COLO668 (cell line): ENCODE measurements around the gene SYT2.

Experiments used
- DNase-seq: peaks from one replicate; lab custom pipeline; 2025; ENCODE audit not compliant: unreplicated experiment; lab: John Stamatoyannopoulos, UW

SYT2 gene

DNA sequence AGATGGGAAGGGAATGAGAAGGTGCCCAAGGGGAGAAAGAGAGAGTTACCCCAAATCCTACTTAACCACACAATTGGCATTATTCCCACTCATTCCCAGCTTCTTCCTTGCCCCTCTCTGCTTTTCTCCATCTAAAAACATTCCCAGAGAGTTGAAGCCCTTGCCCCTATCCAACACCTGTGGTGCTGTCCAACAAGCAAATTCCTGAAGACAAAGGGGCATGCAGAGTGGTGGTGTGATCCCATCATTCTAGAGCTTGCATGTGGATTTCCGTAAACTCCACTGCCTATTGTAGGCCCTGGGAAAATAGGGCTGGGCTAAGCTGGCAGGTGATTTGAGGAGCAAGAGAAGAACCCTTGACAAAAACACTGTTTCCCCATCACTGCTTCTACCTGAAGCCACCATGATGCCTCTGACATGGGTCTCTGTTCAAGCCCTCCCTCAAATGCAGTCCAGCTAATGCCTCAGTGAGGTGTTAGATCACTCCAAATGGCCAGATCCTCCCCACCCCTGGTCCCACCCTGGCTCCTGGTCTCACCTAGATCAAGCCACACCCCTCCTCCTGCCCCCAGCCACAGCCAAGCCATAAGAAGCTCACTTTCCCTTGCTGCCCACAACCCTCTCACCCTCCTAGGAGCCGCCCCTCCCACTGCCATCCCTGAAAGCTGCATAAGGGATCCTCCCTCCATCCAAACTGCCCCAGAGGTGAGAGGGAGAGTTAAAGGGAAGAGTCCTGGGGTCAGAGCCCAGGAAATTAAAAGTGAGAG lies 29.5 kb downstream of the SYT2 start:
- no peak for DNase-seq

DNA sequence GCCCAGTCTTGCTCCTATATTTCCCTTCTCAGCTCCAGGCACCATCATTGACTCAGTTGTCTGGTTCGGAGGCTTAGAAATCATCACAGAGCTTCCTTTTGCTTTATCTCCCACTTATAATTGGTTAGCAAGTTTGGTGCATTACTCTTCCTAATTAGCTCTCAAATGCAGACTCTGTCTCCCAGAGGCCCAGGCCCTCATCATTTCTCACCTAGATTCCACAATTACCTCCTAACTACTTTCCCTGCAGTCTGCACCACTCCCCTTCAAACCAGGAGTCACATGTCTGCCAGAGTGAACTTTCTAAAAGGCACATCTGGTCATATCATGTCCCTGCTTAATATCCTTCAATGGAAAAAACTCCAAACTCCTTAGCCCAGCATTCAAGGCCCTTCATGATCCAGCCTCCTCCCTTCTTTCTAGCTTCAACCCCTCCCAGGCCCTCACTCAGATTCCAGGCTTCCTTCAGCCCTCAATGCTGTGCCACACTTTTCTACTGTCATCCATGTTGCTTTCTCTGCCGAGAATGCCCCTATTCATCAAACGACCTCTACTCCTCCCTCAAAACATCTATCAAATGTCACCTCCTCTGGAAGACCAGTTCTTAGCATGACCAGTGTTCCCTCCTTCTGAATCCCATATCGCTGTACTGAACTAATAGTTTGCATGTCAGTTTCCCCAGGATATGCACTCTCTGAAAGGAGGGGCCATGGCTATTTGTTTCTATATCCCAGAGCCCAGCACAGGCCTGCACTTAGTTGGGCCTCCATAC lies 30.7 kb downstream of the SYT2 start:
- no peak for DNase-seq

DNA sequence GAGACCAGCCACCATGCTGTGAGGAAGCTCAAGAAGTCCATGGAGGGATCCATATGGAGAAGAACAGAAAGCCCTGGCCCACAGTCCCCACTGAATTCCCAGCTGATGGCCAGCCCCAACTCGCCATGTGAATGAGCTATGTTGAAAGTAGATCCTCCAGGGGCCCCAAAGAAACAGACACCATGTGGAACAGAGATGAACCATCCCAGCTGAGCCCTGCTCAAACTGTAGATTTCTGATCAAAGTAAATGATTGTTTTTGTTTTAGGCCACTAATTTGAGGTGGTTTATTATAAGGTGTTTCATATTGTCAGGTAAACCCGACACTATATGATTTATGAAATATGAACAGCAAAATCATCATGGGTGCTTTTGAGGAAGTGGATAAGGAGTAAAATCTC lies 32.8 kb downstream of the SYT2 start:
- no peak for DNase-seq

DNA sequence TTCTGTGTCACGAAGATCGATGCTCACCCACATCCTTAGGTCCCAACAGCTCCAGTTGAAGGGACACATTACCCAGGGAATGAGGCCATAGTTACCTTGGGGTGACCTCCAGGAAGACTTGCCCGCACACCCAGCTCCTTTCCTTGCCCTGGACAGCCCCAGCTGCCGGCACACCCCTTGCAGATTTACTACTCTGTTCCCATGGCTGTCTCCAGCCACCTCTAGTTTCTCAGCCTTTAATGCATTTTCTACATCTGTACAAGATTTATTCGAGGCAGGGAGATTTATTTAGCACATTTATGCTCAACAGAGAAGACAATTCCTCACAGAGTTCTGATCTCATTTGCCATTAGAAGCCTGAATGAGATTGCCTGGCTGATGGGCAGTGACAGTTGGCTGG lies 36.7 kb downstream of the SYT2 start:
- DNase-seq, result no peak

DNA sequence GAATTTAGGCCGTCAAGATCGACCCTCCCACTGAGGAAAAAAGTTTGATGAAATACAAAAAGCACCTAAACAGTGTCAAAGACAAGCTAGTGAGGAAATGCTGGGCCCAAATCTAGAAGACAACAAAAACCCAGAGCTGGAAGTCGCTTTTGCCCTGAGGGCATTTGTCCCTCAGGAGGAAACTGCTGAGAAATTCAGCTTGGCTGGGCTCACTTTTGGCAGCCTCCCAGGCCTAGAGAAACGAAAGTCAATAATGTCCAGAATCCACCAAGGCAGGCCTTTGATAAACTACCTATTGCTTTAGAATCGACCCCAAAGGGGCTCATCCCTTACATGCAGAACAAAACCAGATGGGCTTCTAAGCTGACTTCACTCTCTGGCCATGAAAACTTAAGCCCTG lies 38.9 kb downstream of the SYT2 start:
- peak; percentile 25 for DNase-seq

DNA sequence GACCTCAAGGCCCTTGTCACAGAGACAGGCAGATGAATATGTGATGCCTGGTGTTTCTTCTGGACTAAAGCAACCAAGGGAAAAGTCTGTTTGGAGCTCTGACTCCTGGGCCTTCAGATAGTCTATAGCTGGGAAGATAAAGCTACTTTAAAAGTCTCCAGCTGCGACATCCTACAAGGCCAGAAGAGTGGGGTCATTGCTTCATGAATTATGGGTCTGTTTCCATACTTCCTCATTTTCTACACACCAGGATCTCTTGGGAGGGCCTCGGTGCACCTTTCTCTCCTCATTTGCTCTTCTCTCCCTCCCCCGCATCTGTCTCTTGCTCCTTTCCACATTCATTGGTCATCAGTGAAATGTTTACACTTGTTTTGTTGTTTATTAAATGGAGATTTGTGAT lies 44.8 kb downstream of the SYT2 start:
- DNase-seq, result no peak

DNA sequence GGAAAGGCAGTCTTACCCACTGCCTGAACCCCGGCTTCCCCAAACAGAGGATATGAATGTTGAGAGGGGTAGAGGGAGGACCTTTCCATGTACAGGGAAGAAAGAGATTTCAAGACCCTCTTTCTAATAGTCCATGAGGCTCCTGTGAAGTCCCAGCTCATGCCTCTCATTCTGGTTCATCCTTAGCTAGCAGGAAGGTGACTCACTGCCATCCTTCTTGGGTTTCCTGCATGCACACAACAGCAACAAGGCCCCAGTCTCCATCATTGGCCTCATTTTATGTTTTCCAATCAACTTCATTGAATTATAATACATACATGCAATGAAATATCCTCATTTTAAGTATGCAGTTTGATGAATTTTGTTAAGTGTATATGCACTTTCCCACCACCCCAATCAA lies 46.2 kb downstream of the SYT2 start:
- no peak for DNase-seq

DNA sequence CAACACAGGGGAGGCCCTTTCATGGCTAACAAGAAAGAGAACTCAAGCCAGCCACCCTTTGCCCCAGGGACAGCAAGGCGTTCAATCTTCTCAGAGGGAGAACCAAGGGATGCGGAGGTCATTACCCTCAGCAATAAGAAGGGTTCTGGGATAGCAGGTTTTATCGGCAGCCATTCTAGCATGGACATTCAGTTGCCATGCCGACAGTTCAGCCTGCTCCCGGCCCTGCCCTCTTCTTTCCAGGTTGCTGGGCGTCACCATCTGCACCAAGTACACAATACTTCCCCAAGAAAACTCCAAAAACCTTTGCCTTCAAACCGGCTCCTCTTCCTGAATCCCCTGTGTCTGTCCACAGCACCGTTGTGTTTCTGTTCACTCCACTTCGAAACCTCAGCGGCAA lies 47.1 kb downstream of the SYT2 start:
- no peak for DNase-seq

DNA sequence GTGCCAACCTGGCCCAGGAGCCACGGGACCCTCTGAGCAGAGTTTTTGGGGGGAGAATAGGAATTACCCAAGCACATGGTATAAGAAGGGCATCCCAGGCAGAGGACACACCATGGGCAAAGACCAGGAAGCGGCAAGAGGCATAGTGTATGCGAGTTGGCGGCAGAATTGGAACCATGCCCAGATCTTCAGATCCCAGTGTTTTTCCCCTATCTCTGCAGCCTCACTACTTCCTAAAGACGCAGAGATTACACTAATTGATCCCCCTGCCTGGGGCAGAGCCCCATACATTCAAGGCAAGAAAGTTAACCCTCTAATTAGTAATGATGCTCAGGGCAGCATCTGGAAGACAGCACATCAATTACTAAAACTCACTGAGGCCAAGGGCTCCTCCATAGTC lies 48.2 kb downstream of the SYT2 start:
- DNase-seq, result peak; percentile 61

DNA sequence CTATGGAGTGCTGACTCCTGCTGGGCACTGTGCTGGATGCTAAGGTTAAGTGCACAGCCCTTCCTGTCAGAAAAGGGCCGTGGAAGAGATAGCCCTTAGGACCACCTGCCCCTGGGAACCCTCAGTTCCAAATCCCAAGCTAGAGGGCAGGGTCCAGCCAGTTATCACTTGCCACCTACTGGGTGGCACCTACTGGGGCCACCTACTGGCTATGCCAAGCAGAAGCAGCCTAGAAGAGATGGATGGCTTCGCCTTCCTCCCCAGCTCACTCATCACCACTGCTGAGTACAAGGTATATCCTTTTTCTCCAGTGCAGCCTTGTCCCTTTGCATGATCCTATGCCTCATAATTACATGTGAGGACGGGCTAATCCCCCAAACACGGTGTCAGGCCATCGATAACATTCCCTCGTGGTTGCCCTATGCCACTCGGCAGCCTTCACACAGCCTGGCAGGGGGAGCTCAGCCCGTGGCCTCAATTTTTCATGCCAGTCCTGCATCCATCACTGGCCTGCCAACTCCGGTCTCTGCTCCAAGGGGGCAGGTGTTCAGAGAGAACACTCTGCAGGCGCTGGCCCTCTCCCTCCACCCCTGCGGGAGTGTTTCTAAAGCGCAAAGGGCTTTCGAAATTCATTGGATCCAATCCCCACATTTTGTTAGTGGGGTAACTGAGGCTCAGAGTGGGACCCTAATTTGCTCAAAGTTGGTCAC lies 49.0 kb downstream of the SYT2 start:
- DNase-seq, result peak; percentile 16

DNA sequence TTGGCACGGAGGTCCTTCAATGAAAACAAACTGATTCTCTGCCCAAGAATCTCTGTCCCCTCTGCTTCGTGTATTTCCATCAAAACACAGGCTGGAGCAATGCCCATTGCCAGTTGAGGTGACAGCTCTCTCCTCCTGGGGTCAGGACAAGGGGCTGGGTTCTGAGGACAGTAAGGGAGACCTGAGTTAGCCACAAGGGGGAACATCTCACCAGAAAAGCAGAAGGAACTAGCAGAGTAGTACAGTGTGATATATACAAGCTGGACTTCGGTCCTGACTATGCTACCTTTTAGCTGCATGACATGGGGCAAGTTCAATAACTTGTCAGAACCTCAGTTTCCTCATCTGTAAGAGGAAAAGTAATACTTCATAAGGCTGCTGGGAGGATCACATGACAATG lies 50.3 kb downstream of the SYT2 start:
- no peak for DNase-seq

DNA sequence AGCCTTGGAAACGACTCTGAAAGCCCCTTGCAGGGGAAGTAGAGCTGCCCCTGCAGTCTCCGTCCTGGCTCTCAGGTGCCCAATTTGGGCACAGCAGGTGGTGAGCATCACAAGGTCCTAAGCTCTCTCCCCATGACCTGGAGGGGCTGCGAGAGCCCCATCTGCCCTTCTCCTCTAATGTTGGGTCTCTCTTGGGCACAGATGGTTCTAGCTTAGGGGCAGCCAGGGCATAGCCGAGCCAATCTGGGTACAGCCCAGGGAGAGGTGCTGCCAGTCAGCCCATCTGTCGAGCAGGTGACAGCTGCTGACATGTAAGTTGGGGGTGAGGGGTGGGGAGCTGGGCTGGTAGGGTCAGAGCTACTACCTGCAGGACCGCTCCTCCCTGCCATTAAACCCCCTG lies 50.7 kb downstream of the SYT2 start:
- DNase-seq, result no peak

DNA sequence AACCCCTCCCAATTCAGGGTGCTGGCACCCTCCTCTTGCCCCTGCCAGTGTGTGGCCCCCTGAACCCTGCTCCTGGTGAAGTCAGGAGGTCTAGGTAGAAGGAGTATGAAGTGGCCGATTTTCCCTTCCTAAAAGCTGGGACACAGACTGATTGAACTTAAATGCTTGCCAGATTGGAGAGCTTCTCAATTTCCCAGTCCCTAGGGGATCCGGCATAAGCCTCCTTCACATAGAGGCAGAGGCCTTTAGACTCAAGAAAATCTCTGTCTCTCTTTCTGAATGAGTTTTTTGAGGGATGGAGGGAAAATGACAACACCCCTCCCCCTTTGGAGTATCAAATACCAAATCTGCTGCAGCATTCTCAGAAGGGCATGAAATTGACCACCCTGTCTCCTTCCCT lies 51.5 kb downstream of the SYT2 start:
- no peak for DNase-seq

DNA sequence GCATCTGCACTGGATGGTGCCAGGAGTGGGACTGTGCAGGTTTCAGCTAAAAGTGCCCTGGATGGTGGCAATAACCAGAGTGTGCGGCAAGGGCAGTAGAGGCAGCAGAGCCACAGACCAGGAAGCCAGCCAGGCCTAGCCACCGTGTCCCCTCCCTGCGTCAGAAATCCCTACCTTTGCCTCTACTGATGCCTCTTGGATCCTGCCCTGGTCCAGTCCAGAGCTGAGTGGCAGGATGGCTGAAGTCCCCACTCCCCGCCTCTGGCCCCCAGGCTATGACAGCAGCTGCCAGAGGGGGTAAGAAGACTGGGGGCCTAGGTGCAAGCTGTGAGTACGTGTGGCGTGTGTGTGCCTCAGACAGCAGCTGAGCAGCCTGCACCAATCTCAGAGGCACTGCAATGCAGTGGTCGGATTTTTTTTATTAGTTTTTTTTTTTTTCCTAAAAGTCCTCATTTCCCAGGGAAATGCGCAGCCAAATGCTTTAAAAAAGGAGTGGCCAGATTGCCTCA lies 51.9 kb downstream of the SYT2 start:
- no peak for DNase-seq

DNA sequence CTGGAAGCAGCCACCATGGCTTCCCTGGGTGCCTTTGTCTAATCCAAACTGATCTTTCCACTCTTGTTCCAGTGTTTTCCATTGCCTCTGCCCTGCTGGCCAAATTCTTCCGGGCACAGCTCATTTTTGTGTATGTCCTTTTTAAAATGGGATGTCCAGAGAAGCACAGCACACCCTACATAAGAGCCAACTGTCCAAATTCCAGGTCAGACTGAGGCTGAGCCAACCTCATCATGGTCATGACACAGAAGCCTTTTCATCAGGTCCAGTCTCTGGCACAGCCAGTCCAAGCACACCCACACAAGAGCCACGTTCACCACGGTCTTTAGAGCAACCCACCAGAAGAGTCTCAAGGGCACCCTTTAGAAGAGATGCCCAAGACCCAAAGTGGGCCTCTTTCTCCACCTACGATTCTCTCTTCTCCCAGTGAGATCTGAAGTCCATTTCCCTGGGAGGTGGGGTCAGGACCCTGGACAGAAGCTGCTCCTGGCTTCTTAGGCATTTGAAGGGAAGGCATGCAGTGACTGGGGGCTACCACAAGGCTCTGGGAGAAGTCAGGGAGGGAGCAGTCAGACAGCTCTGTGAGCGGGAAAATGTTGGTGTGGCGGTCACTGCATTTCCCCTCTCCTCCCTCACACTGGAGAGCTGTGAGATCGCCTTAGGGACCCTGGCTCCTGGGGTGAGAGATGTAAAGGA lies 53.2 kb downstream of the SYT2 start:
- DNase-seq, result no peak

DNA sequence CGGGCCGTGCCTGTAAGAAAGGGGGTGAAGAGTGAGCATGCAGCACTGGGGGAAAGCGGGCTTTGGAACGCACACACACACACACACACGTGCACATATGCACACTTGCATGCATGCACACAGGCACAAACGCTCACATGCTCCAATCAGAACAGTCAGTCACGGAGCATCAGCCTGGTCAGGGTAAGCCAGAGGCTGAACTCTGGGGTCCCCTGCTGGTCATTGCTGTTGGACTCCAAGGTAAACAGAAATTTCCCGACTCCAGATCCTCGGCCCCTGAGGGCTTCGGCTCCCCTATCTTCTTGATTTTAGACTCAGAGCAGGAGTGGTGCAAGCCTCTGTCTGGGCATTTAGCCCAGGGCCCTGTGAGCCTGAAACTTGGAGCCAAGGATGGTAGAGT lies 54.2 kb downstream of the SYT2 start:
- no peak for DNase-seq

DNA sequence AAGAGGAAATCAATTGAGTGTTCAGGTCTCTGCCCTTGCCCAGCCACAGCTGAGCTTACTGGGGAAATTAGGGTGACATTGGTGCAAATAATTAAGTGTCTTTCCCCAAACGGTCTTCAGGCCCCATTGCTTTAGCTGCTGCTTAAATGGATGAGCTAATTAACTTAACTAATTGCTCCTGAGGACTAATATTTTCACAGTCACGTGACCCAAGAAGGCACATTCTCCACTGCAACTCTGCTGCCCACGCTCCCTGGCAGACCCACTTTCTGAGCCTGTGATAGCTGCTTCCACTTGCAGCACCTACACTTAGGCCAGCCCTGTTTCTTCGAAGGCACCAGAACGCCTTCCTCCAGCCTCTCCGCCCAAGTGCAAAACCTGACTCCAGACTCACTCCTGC lies 56.2 kb downstream of the SYT2 start:
- no peak for DNase-seq

DNA sequence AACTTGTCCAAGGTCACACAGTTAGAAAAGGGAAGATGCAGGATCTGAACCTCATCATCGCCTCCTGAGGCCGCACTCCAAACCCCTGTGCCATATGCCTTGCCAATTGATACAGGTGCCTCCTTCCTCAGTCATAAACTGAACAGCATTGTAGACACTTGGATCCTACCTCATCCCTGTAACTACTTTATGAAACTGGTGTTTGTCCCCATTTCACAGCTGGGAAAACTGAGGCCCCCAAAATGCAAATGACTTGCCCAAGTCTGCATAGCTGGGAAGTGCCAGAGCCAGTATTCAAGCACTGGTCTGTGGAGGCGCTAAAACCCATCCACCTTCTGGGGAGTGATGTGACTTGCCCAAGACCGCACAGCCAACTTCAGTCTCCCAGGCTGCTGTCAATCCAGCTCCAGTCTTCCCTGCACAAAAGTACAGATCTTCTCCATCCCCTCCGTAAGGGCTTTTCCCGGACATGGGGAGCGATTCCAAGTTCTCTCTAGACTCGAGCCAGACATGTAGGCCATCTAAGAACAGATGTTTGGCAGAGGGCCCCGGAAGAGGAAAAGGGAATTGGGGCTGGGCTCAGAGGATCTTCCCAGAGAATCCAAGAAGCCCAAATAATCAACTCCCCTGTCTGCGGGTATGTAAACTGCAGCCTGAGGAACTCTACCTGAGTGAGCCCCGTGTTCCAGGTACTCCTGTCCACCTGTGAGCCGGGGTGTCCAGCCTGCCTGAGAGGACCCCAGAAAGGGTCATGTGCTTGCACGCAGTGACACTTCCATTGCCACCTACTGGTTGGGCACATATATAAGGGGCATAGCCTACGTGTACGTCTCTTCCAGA lies 60.5 kb downstream of the SYT2 start:
- DNase-seq, result no peak

DNA sequence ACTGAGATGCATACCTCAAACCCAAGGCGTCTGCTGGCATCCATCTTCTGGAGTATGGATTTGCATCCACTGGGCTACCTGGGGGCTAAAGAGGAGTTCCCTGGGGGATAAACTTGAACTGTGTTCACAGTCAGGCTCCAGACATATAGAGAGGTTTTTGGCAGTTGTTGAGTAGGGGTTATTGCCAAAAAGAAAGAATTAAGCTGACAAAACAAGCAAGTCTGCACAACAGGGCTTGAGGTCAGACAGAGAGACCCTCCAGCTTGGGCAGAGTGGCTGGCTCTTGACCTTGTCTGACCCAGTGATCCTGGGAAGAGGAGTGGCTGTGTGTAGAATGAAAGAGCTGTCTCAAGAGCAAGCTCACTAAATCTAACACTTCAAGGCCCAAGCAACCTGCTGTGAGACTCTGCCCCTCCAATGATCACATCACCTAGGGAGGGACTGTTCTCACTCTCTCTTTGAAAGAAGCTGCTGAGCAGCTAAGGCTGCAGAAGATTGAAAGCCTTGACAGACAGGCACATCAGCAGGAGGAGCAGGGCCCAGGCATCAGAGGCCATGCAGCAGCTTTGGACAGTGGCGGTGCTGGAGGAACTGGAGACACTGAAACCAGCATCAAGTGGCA lies 61.5 kb downstream of the SYT2 start:
- no peak for DNase-seq

DNA sequence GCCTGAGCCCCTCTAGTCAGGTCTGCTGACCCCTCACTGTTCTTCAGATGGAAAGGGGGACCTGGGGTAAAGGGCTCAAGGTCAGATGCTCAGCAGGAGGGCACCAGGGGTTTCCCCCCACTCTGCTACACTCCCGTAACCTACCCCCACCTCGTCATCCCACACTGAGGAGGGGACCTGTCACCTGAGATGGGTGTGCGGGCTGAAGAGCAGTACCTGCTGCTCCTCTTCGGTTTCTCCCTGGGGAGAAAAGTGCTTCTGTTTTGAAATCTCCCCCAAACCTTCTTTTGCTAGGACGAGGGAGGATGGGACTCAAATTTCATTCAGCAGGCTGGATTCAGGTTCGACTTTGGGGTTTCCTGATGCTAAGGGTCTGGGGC lies 65.2 kb downstream of the SYT2 start:
- no peak for DNase-seq
